ENCODE results near the gene RPRD1B. TPM values are rescaled to one million over a fixed set of nuclear protein-coding genes. Genes with fewer than 3 reads are reported as not detected.

The RPRD1B gene, protein sequence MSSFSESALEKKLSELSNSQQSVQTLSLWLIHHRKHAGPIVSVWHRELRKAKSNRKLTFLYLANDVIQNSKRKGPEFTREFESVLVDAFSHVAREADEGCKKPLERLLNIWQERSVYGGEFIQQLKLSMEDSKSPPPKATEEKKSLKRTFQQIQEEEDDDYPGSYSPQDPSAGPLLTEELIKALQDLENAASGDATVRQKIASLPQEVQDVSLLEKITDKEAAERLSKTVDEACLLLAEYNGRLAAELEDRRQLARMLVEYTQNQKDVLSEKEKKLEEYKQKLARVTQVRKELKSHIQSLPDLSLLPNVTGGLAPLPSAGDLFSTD
- 10 to 100 TPM; 36.5 to 38.8 TPM for total RNA-seq

DNA sequence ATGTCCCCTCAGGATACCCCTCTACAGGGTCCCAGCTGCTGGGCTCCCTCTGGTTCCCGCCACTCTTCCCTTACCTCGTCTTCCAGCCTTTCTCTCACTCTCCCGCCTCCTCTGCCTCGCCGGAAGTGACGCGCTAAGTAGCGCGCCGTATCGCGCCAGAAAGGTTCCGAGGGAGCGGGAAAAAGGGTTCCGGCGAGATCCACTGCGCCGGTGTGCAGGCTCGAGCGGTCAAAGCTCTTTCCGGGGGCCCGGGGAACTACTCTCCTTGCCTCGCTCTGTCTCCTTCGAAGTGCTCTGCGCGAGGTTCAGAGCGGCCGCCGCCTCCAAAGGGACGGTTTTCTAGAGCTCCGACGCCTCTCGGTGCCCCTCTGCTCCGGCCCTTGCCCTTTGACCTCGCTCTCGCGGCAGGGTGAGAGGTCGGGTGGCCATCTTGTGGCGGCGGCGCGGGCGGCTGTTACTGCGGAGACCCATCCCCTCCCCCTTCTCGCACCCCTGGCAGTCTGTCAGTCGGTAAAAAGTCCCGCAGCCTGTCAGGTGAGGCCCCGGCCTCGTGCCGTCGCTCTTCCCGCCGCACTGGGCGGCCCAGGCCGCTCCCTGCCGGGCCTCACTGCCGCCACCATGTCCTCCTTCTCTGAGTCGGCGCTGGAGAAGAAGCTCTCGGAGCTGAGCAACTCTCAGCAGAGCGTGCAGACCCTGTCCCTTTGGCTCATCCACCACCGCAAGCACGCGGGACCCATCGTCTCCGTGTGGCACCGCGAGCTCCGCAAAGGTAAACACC is at the start of gene RPRD1B, which contains the start of gene TTI1:
Gene RPRD1B, plus strand, starts transcription at position 417 of the 778 bp plus-strand sequence. Its CDS starts 202 bp downstream, at position 619.
Gene TTI1, minus strand, starts transcription at position 127 of the 778 bp plus-strand sequence. CDS start 19,640 bp downstream, outside the sequence.
- ChIA-PET CTCF (interaction anchor here (0.5 to 1.9 kb wide), 8 partner anchors 11 to 188 kb away, joined by 3 to 6 read pairs (median 4); no protein-coding TSS in a partner anchor), POLR2A (interaction anchor here (0.5 to 2.0 kb wide), 10 partner anchors 9 to 744 kb away, joined by 3 to 7 read pairs (median 3); partner anchors contain the start of gene MANBAL)

DNA sequence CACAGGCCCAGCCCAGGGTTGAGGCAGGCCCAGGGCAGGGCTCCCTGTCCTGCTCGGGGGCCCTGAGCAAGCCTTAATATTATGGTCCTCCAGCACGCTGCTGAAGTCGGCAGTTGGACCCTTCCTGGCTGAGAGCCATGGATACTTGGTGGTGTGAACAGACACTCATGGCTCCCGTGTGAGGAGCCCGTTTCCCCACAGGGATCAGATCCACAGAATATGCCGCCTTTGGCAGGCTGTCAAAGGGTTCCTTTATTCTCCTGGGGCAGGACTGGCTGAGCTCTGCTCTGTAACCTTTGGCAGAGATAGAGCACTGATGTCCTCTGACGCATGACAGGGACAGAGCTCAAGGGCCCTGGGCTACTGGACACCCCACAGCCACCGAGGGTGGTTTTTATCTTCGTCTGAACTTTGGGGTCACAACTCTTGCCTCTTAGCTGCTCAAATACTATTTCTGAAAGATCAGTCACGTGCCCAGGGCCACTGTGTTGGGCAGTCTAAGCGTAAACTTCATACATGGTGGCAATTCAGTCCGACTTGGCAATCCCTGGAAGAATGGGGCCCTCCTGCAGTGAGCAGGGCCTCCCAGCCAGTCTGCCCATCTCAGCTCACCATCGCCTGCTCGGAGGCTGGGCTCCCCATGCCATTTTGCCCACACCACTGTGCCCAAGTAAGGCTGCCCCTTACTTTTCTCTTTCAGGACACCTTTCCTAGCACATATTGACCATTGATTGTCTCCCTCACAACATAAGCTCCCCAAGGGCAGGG is 49.3 kb upstream of the RPRD1B start:
- CTCF ChIA-PET: no interaction called here
- POLR2A ChIA-PET: no interaction called here

DNA sequence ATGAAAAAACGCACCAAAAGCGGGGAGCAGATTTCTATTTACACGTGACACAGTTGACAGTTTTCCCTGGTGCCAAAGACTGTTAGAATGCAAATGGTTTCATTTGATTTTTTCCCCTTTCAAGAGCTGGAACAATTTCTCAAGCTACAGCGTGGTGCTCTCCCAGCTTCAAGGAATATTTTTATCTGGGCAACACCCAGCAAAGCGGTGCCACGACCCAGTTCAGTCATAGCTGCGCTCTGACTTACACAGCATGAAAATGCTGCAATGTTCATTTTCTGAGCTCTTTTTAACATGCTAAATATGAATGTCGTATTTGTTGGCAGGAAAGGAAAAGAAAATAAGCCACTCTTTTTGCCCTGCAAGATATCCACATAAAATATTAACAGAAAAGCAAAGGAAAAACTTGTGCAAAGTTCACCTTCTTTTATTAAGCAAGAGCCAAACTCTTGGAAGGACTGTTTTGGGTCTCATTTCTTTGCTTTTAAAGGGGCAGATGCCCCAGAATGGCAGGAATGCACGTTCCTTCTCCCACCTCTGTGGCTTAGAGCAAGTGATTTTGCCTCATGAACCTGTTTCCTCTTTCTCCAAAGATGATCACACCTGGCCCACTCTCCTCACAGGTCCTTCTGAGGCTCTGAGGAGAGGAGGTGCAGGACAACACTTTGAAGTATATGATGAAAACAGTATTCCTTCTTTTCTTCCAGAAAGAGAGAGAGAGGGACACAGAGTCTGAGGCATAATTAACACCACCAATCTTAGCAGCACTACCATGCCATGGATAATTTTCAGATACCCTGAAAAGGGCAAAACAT is 47.3 kb upstream of the RPRD1B start:
- POLR2A ChIA-PET: no interaction called here
- CTCF ChIA-PET: no interaction called here

DNA sequence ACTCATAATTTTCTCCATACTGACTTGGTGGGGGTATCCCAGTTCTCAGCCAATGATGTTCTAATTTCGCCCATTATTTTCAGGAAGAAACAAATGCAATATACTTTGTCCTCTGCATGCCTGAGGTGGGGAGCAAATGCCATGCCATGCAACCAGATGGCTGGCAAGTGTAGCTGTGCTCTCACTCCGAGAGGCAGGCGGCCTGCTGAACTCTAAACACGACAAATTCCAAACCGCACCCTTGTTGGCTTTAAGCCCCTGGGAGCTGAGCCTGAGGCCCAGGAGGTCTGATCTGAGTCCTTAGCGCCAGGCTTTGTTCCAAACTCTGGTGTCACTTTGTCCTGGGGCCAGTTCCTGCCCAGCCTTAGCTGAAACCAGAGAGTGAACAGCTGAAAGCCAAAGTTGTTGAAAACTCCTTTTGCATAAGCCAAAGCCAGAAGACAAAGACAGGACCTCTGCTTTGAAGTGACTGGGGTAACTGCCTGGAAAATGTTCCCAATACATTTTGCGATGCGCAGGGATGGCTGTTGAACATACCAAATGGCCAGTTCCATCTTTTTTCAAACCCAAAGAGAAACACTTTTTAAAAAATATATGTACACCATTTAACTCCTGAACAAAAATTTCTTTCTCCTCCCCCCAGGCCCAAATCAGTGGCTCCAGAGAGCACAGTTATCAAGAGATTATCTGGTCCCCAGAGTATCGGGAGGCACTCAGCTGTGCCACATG is 46.5 kb upstream of the RPRD1B start:
- CTCF ChIA-PET: interaction anchor here (1.1 kb wide), 1 partner anchor 55 kb away, joined by 3 read pairs; no protein-coding TSS in a partner anchor
- POLR2A ChIA-PET: no interaction called here

DNA sequence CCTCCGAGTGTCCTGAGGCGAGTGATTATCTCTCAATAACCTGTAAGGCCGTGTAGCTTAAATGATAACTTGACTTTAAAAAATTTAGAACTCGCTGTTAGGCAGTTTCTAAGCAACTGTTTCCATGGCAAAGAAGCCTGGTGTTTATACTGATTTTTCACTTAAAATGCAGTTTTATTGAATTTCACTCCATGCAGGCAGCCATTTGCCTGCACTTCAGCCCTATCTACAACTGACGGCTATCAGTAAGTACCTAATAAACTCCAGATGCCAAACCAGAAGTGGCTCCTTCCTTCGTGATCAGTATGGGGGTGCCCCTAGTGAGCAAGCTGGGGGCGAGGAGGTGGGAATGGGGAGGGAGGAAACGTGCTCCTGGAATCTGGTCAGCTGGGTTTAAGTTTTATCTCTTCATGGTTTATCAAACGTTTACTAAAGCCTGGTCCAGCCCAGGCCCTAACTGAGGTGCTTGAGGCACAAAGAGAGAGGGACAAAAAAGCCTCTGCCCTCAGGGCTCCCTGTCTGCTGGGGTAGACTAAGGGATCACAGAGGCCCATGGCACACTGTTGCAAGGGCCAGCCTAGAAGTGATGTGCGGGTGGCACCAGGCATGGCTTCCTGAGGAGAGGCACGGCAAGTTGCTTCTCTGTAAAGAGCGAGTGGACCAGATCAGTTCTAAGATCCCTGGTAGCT is 45.8 kb upstream of the RPRD1B start:
- ChIA-PET CTCF (interaction anchor here (1.1 kb wide), 1 partner anchor 54 kb away, joined by 3 read pairs; no protein-coding TSS in a partner anchor), POLR2A (no interaction called here)

DNA sequence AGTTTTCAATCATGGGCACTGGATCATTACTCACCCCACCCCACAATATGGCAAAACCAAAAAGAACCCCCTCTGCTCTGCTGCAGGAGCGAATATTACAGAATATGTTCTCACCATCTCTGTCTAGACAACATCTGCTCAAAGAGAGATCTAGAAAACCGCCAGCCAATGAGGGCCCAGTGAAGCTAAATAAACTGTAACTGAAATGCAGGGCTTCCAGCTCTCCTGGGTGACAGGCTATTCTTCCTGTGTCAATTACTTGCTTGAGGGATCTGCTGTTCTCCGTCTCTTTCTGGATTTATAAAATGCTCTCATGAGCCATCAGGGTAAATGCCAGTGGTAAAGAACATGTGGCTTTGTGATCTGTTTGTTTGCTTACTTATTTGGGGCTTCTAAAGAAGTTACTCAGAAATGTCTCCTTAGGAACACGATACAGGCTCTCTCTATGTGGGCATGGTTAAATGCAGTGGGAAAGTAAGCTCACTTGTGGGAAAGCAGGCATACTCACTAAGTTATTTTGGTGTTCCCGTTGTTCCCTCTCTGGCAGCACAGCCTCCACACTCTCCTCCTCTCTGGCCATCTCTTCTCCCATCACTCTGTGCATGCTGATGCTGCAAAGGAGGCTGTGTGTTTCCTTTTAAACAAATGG is 45.1 kb upstream of the RPRD1B start:
- ChIA-PET CTCF (interaction anchor here (1.0 to 1.1 kb wide), 2 partner anchors 53 to 62 kb away, joined by 3 read pairs; no protein-coding TSS in a partner anchor), POLR2A (no interaction called here)

DNA sequence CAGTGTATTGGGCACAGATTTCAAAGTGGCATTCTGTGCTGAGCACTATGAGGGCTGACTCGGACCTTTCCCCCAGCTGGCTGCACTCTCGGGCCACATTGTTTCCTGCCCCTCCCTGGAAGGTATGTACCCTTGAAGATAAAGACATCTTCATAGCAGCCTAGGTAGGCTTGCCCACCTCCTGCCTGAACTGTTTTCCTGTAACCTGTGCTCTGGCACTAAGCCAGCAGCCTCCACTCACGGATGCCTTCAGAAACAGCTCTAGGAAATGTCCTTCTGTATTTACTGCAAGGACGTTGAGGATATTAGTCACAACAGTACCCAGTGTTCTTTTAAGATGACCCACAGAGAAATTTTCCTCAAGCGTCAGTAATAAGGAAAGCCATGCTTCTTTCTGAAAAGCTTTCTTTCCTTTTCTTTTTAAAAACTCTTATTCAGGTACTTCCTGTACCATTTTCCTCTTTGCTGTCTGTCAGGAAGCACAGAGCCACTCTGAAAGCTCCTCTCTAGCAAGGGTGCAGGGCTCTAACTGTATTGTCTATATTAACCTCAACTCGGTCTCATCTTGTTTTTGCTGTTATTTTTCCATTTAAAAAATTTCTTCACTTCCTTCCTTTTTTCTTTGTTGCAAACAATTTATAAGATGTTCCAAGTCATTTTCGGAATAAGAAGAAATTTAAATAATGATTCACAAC is 43.8 kb upstream of the RPRD1B start:
- ChIA-PET POLR2A (no interaction called here), CTCF (no interaction called here)

DNA sequence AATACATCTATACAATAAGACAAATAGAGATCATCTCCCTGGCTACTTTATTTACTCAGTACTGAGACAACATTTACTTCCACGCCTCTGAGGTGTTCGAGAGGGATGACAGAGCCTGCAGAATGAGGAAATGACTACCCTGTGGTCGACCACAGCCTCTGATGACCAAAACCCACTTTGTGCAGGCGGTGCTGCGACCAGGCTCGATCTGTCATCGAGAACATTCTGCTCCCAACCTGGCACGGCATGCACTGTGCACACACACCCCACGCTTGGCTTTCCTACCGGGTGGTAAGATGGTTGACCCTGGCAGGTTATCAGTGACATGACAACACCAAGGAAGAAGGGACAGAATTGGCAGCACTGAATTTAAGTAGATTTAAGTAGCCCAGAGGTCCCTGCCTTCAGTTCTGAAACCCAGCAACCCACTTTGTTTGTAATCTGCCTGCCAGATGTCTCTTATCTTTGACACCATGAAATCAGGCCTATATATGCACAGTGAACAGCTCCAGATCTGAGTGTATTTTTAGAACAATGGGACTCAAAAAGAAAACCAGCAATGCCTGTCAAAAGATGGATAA is 42.9 kb upstream of the RPRD1B start:
- ChIA-PET POLR2A (interaction anchor here (1.2 kb wide), 1 partner anchor 9 kb away, joined by 3 read pairs; no protein-coding TSS in a partner anchor), CTCF (interaction anchor here (2.8 kb wide), 1 partner anchor 426 kb away, joined by 17 read pairs; no protein-coding TSS in a partner anchor)

DNA sequence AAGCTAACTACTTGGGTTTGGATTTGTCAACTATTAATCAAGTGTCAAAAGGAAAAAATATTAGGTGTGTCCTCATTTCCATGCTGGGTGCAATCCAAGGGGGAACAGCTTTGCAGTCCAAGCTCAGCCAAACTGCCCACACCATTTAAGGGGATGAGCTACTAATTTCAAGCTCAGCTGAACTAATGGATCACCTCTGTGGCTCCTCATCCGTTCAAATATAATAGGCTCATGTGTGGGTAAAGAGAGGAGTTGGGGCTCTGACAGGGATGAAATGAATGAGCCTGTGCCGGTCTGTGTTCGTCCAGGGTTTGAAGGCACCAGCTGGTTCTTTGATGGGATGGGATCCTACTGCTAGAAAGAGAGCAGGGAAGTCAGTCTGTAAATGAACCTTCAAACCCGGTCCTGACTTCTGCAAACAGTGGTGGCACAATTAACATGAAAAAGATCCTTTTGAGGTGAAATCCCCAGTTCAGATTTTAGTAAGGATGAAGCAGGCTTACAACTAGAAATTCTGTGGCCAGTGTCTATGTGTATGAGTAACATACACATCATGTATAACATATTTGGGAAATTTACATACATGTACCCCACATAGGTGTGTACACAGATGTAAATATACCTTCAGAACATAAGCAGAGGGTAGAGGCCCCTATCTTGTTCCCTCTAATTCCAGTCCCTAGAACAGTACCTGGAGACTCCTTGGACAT is 42.2 kb upstream of the RPRD1B start:
- ChIA-PET CTCF (interaction anchor here (1.4 to 2.8 kb wide), 5 partner anchors 15 to 427 kb away, joined by 3 to 17 read pairs (median 6); partner anchors contain the start of genes RPRD1B and TTI1), POLR2A (interaction anchor here (0.6 to 1.2 kb wide), 2 partner anchors 8 to 117 kb away, joined by 3 read pairs; no protein-coding TSS in a partner anchor)

DNA sequence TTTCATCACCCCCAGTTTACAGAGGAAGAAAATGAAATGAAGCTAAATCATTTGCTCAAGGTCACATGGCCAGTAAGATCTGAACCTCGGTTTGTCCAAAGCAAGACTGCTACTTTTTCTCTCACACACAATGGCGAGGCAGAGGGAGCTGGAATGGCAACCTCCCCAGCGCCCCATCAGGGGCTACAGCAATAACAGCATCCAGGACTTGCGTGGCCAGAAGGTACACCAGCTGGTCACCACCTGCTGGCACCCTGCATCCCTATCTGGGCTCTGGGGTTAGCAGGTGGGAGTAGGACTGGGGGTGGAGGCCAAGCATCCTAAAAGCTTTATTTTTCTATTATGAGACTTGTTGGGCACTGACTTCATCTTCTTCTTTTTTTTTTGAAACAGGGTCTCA is 41.6 kb upstream of the RPRD1B start:
- ChIA-PET CTCF (interaction anchor here (1.4 to 2.8 kb wide), 5 partner anchors 14 to 427 kb away, joined by 3 to 17 read pairs (median 6); partner anchors contain the start of genes RPRD1B and TTI1), POLR2A (interaction anchor here (0.6 to 1.2 kb wide), 3 partner anchors 8 to 118 kb away, joined by 3 read pairs; partner anchors contain the start of gene TTI1)

DNA sequence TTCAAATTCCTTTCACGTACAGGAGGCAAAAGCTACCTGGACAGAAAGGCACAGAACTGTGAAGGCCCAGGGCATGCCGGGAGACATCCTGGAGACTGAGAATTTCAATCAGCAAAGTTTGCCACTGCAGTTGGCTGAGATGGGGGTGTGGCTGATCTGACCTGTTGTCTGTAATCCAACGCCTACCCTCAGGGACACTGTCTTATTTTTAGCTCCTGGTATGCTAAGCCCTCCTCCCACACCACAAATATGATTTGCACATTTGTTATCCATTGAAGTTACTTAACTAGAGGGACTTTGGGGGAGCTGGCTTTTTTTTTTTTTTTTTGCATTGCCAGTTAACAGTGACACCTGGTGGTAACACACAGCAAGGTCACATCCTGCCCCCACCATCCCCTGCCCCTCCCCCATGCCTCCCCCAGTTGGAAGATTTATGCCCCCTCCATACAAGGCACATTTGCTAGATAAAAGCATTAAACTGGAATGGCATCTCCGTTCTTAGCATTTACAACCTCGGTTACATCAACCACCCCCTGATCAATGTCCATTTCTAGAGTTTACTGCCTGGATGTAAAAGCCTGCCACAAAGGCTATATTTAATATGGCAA is 40.6 kb upstream of the RPRD1B start:
- POLR2A ChIA-PET: interaction anchor here (0.9 kb wide), 1 partner anchor 40 kb away, joined by 3 read pairs; the partner anchor contains the start of gene TTI1
- CTCF ChIA-PET: interaction anchor here (0.6 to 2.8 kb wide), 8 partner anchors 13 to 800 kb away, joined by 3 to 17 read pairs (median 4); partner anchors contain the start of genes RPRD1B and TTI1

DNA sequence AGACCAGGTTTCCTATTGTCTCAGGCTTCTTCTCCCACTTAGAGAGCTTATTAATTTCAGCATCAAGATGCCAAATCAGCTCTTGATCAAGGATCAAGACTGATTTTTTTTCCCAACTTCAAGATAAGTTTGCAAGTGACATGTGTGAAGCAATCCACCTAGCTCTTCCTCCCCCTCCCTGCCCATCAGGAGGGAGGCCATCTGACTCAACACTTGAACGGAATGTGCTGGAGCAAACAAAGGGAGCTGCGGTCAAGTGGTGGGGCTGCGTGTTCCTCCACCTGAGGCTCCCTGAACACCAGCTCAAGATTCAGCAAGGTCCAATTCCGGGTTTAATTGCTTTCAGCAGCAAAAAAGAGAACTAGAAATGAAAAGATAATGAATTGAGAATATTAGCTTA is 39.0 kb upstream of the RPRD1B start:
- CTCF ChIA-PET: interaction anchor here (0.9 kb wide), 1 partner anchor 429 kb away, joined by 4 read pairs; no protein-coding TSS in a partner anchor

DNA sequence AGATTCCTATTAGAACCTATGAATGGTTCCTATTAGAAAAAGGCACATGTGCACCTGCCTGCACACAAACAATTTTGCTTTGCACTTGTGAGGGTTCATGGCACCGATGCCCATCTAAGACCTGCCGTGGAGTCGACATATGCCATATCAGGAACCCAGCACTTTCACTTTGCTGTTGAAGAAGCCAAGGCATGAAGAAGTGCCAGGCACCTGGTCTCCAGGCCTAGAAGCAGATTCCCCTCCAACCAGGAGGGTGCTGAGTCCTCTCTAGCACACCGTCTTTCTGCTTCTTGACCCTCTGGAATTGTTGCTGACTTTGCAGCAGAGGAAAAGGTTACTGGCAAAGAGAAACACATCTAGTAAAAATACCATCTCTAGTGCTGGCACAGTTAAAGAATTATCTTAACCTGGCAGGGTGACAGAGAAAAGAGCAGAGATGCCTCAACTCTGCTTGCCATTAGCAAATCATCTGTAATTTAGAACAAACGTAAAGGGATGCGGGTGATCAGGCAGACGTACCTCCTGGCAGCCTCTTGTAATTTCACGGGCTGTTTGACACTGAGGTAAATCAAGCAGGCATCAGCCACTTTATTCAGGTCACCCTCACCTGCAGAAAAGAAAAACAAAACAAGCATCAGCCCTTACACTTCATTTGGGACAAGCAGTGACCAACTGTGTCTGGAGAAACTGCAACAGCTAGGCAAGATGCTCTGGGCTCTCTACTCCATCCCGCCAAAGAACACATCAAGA is 37.5 kb upstream of the RPRD1B start:
- CTCF ChIA-PET: no interaction called here
- POLR2A ChIA-PET: no interaction called here

More for the DNA sequence above, 39.0 kb upstream of the RPRD1B start:
- POLR2A ChIA-PET: no interaction called here

DNA sequence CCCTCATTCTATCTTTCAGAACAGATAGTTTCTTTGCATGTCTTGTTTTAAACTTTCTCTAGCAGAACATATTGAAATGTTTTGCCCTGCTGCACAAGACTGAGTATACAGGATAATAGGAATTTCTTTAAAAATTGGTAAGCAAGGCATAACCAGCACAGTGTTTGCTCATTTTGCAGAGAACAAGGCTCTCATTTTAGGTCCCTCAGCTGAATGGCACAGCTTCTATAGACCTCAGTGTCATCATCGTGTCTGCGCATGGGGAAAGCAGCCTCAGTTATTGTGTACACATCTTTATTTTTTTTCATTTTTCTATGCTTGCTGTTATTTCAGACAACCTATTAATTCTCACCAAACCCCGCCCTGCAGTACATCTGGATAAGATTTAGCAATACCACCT is 36.0 kb upstream of the RPRD1B start:
- ChIA-PET CTCF (no interaction called here), POLR2A (interaction anchor here (0.6 to 0.7 kb wide), 2 partner anchors 23 to 25 kb away, joined by 3 read pairs; no protein-coding TSS in a partner anchor)

Data from activated CD8-positive, alpha-beta memory T cell treated with anti-CD3 and anti-CD28 coated beads for 36 hours (primary cell).